CD4-positive, CD25-positive, alpha-beta regulatory T cell (primary cell): ENCODE data around the gene SRP9. TPM values are rescaled to one million over a fixed set of nuclear protein-coding genes. Genes with fewer than 3 reads are reported as not detected.

Experiments used
- ATAC-seq, 2 donors: fragments of 150-1000 bp; cut with Tn5 transposase; one replicate each; pipeline ENCODE4 v1.10.0; 2021; ENCODE audit warnings: low read depth in 2 of 2, moderate number of reproducible peaks in 2 of 2, moderate library complexity in 1 of 2
- DNase-seq, 3 donors: peaks; one replicate each; pipeline versions ENCODE4 v3.0.0 to v3.0.0-alpha.2; 2012 to 2022; ENCODE audit warnings: mixed read lengths in 1 of 3
- H3K27ac ChIP-seq: one replicate; pipeline ENCODE4 v1.7.0; 2013; ENCODE audit warnings: mild to moderate bottlenecking, low read length; ENCODE audit not compliant: insufficient read depth, poor library complexity, severe bottlenecking
- H3K27me3 ChIP-seq: one replicate; pipeline ENCODE4 v1.7.0; 2013; ENCODE audit warnings: low read length; ENCODE audit not compliant: control insufficient read depth, insufficient read depth
- H3K36me3 ChIP-seq: one replicate; pipeline ENCODE4 v1.7.0; 2013; ENCODE audit warnings: mild to moderate bottlenecking, low read length, moderate library complexity; ENCODE audit not compliant: control insufficient read depth, insufficient read depth
- H3K4me1 ChIP-seq: 2 replicates; pipeline ENCODE4 v1.7.0; 2013; ENCODE audit warnings: mild to moderate bottlenecking, low read length; ENCODE audit not compliant: insufficient read depth, control insufficient read depth, poor library complexity, severe bottlenecking
- H3K4me3 ChIP-seq: one replicate; pipeline ENCODE4 v1.7.0; 2013; ENCODE audit warnings: low read depth, mild to moderate bottlenecking, low read length, moderate library complexity
- H3K9me3 ChIP-seq, 2 experiments: 1 replicate in 1 of 2; 2 replicates in 1 of 2; pipeline ENCODE4 v1.7.0; 2013; ENCODE audit warnings: low read length in 2 of 2, mild to moderate bottlenecking in 1 of 2, moderate library complexity in 1 of 2; ENCODE audit not compliant: control insufficient read depth in 2 of 2
- H3K27ac Mint-ChIP-seq, 3 donors: one replicate each; pipeline ENCODE4 v1.8.0; 2020 to 2022; ENCODE audit warnings: mild to moderate bottlenecking in 3 of 3, mixed read lengths in 3 of 3, moderate library complexity in 2 of 3
- H3K27me3 Mint-ChIP-seq: one replicate; pipeline ENCODE4 v1.8.0; 2022; ENCODE audit warnings: mild to moderate bottlenecking, mixed read lengths
- H3K36me3 Mint-ChIP-seq: one replicate; pipeline ENCODE4 v1.8.0; 2020; ENCODE audit warnings: mixed read lengths
- H3K4me1 Mint-ChIP-seq, 4 donors: one replicate each; pipeline ENCODE4 v1.8.0; 2020 to 2022; ENCODE audit warnings: mixed read lengths in 4 of 4, mild to moderate bottlenecking in 1 of 4
- H3K4me3 Mint-ChIP-seq, 4 donors: one replicate each; pipeline ENCODE4 v1.8.0; 2020 to 2022; ENCODE audit warnings: mild to moderate bottlenecking in 4 of 4, mixed read lengths in 4 of 4, moderate library complexity in 3 of 4
- H3K9me3 Mint-ChIP-seq, 7 donors: one replicate each; pipeline ENCODE4 v1.8.0; 2020 to 2022; ENCODE audit warnings: mixed read lengths in 7 of 7, mild to moderate bottlenecking in 3 of 7, moderate library complexity in 2 of 7
- polyA plus RNA-seq, 4 donors: library from polyadenylated mRNA; unstranded; fragments of 300-500 nt; fragmentation: Illumina TruSeq; gene quantifications; one replicate each; pipeline ENCODE4 v1.2.3, GENCODE V29; 2021
- total RNA-seq: library from RNA; stranded (reverse); gene quantifications from one replicate; pipeline ENCODE4 v1.2.3, GENCODE V29; 2022

Gene SRP9
- total and polyA plus RNA-seq, 5 donors from 2014 or later, result 76.7 to 367 (median 340) TPM

GRCh38 chr1:225738763-225739162, 38.9 kb upstream of the SRP9 start:
- H3K9me3 Mint-ChIP-seq, result peaks cover 0 to 1% (median 0%) of the 10 kb centered on the region in 7 donors
- no peak overlapping the region for H3K27ac ChIP-seq
- no peaks in the 10 kb centered on the region for H3K4me1 Mint-ChIP-seq
- no peaks in the 10 kb centered on the region for H3K27me3 ChIP-seq
- H3K27me3 Mint-ChIP-seq, result no peaks in the 10 kb centered on the region
- no peak overlapping the region for H3K4me3 ChIP-seq
- ATAC-seq, result no peak
- no peaks in the 10 kb centered on the region for H3K4me1 ChIP-seq
- no peaks in the 10 kb centered on the region for H3K9me3 ChIP-seq
- H3K4me3 Mint-ChIP-seq, result no peak overlapping the region
- no peaks in the 10 kb centered on the region for H3K36me3 Mint-ChIP-seq
- H3K27ac Mint-ChIP-seq, result no peak overlapping the region
- DNase-seq, result no peak
- no peaks in the 10 kb centered on the region for H3K36me3 ChIP-seq

DNA sequence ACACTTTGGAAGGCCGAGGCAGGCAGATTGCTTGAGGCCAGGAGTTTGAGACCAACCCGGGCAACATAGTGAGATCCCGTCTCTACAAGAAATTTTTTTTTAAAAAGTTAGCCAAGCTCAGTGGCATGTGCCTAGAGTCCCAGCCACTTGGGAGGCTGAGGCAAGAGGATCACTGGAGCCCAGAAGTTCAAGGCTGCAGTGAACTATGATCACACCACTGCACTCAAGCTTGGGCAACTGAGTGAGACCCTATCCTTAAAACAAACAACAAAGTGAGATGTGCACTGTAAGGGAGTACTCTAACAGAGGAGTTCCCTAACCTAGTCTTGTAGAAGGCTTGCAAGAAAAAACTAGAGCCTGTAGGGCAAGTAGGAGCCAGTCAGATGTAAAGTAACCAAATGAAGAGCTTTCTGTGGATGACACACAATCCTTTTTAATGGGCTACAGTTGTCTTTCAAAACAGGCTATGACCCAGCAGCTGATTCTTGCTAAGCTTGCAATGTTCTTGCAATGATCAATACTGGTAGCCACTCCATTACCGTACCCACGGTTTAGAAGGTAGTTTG, 38.0 kb upstream of the SRP9 start:
- Histone ChIP-seq H3K27ac (no peak overlapping the region), H3K36me3 (no peaks in the 10 kb centered on the region), H3K4me3 (no peak overlapping the region), H3K4me1 (no peaks in the 10 kb centered on the region), H3K9me3 (no peaks in the 10 kb centered on the region), H3K27me3 (no peaks in the 10 kb centered on the region)
- H3K9me3 Mint-ChIP-seq, result peaks cover 0 to 1% (median 0%) of the 10 kb centered on the region in 7 donors
- H3K27ac Mint-ChIP-seq, result no peak overlapping the region
- H3K4me1 Mint-ChIP-seq, result no peaks in the 10 kb centered on the region
- no peaks in the 10 kb centered on the region for H3K36me3 Mint-ChIP-seq
- no peak for DNase-seq
- ATAC-seq, result no peak
- H3K4me3 Mint-ChIP-seq, result no peak overlapping the region
- H3K27me3 Mint-ChIP-seq, result no peaks in the 10 kb centered on the region

GRCh38 chr1:225744745-225745144, 32.9 kb upstream of the SRP9 start:
- Mint-ChIP-seq H3K27me3 (no peaks in the 10 kb centered on the region), H3K4me3 (no peak overlapping the region), H3K9me3 (peaks cover 0 to 1% (median 0%) of the 10 kb centered on the region in 7 donors), H3K27ac (peak overlapping the region in 1 of 3 donors; percentile 23), H3K36me3 (no peaks in the 10 kb centered on the region), H3K4me1 (no peaks in the 10 kb centered on the region)
- Histone ChIP-seq H3K4me1 (no peaks in the 10 kb centered on the region), H3K27ac (no peak overlapping the region), H3K27me3 (no peaks in the 10 kb centered on the region), H3K36me3 (no peaks in the 10 kb centered on the region), H3K9me3 (no peaks in the 10 kb centered on the region), H3K4me3 (no peak overlapping the region)
- no peak for ATAC-seq
- DNase-seq, result no peak

DNA sequence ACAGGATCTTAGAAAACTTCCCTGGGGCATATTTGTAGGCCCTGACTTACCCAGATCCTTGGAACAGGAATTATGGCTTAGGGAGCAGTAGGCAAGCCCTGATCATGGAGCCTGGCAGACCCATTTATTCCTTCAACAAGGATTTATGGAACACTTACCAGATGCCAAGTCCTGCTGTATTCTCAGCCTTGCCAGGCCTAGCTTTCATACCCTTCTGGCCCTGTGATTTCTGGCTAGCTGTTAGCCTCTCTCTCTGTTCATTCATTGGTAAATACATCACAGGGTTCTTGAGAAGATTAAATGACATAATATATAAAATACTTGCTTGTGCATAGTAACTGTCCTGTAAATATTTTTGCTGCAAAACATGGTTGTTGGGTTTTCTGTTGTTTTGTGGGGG, 32.4 kb upstream of the SRP9 start:
- Histone ChIP-seq H3K27me3 (no peaks in the 10 kb centered on the region), H3K9me3 (no peaks in the 10 kb centered on the region), H3K36me3 (no peaks in the 10 kb centered on the region), H3K4me3 (no peak overlapping the region), H3K27ac (no peak overlapping the region), H3K4me1 (no peaks in the 10 kb centered on the region)
- no peak for ATAC-seq
- DNase-seq, result no peak
- no peak overlapping the region for H3K27ac Mint-ChIP-seq
- peaks cover 0 to 1% (median 0%) of the 10 kb centered on the region in 7 donors for H3K9me3 Mint-ChIP-seq
- H3K27me3 Mint-ChIP-seq, result no peaks in the 10 kb centered on the region
- H3K36me3 Mint-ChIP-seq, result no peaks in the 10 kb centered on the region
- no peaks in the 10 kb centered on the region for H3K4me1 Mint-ChIP-seq
- H3K4me3 Mint-ChIP-seq, result no peak overlapping the region

- Histone ChIP-seq H3K4me1 (no peaks in the 10 kb centered on the region), H3K27ac (no peak overlapping the region), H3K27me3 (no peaks in the 10 kb centered on the region), H3K9me3 (no peaks in the 10 kb centered on the region), H3K4me3 (no peak overlapping the region), H3K36me3 (no peaks in the 10 kb centered on the region)
- peaks cover 2% of the 10 kb centered on the region for H3K27me3 Mint-ChIP-seq
- DNase-seq (no peak), ATAC-seq (no peak)
- no peak overlapping the region for H3K4me3 Mint-ChIP-seq
- peak overlapping the region in 1 of 3 donors; percentile 38 for H3K27ac Mint-ChIP-seq
- peaks cover 0 to 1% (median 0%) of the 10 kb centered on the region in 7 donors for H3K9me3 Mint-ChIP-seq
- H3K4me1 Mint-ChIP-seq, result no peaks in the 10 kb centered on the region
- no peaks in the 10 kb centered on the region for H3K36me3 Mint-ChIP-seq
Observed at GRCh38 chr1:225746361-225747179, 31.1 kb upstream of the SRP9 start.

DNA sequence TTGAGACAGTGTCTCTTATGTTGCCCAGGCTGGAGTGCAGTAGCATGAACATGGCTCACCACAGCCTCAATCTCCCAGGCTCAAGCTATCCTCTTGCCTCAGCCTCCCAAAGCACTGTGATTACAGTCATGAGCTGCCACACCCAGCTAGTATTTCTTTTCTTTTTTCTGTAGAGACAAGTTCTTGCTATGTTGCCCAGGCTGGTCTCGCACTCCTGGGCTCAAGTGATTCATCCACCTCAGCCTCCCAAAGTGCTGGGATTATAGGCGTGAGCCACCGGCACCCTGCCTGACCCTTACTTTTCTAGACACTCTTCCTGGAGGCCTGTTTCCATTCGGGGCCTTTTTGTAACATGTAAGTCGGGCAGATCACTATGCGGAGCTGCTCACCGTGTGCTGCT, 30.1 kb upstream of the SRP9 start:
- Mint-ChIP-seq H3K9me3 (peaks cover 0 to 1% (median 0%) of the 10 kb centered on the region in 7 donors), H3K36me3 (no peaks in the 10 kb centered on the region), H3K4me1 (no peaks in the 10 kb centered on the region), H3K27me3 (peaks cover 11% of the 10 kb centered on the region), H3K27ac (no peak overlapping the region), H3K4me3 (no peak overlapping the region)
- DNase-seq (no peak), ATAC-seq (no peak)
- H3K27me3 ChIP-seq, result no peaks in the 10 kb centered on the region
- H3K4me3 ChIP-seq, result no peak overlapping the region
- no peaks in the 10 kb centered on the region for H3K4me1 ChIP-seq
- no peaks in the 10 kb centered on the region for H3K9me3 ChIP-seq
- H3K27ac ChIP-seq, result no peak overlapping the region
- H3K36me3 ChIP-seq, result no peaks in the 10 kb centered on the region

DNA sequence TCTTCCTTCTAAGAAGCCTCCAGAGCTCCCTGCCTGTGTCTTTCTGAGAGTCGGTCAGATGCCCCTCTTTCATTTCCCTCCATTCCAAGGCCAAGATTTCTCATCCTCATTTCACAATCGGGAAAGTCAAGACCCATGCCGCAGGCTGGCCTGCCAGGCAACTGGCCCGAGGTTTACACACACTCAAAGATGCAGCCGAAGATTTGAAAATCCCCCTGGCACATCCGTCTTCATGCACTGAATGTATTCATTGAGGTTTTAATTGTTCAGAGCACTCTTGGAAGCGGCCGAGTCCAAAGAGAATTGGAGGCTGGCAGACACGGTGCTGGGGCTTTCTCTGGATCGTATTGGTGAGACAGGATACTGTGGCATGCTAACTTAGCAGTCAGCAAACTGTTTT, 29.1 kb upstream of the SRP9 start:
- ATAC-seq, result no peak
- no peak overlapping the region for H3K4me3 ChIP-seq
- H3K27ac ChIP-seq, result no peak overlapping the region
- no peaks in the 10 kb centered on the region for H3K4me1 Mint-ChIP-seq
- H3K36me3 Mint-ChIP-seq, result no peaks in the 10 kb centered on the region
- H3K27ac Mint-ChIP-seq, result no peak overlapping the region
- DNase-seq, result no peak
- no peaks in the 10 kb centered on the region for H3K9me3 ChIP-seq
- no peaks in the 10 kb centered on the region for H3K4me1 ChIP-seq
- no peaks in the 10 kb centered on the region for H3K27me3 ChIP-seq
- H3K9me3 Mint-ChIP-seq, result no peaks in the 10 kb centered on the region
- peaks cover 12% of the 10 kb centered on the region for H3K27me3 Mint-ChIP-seq
- no peaks in the 10 kb centered on the region for H3K36me3 ChIP-seq
- no peak overlapping the region for H3K4me3 Mint-ChIP-seq

GRCh38 chr1:225749706-225750105, 27.9 kb upstream of the SRP9 start:
- Histone ChIP-seq H3K27me3 (no peaks in the 10 kb centered on the region), H3K4me3 (no peak overlapping the region), H3K36me3 (no peaks in the 10 kb centered on the region), H3K4me1 (no peaks in the 10 kb centered on the region), H3K9me3 (no peaks in the 10 kb centered on the region), H3K27ac (no peak overlapping the region)
- DNase-seq (no peak), ATAC-seq (no peak)
- Mint-ChIP-seq H3K36me3 (no peaks in the 10 kb centered on the region), H3K4me3 (no peak overlapping the region), H3K27me3 (peaks cover 15% of the 10 kb centered on the region), H3K4me1 (no peaks in the 10 kb centered on the region), H3K9me3 (peaks cover 0 to 1% (median 0%) of the 10 kb centered on the region in 7 donors), H3K27ac (no peak overlapping the region)
